Stimulated activated CD8-positive, alpha-beta memory T cell treated with anti-CD3 and anti-CD28 coated beads, Interleukin-15, amount 100 ng/mL, for 48 hours (primary cell): Measurements from ENCODE around the gene ADGRE1.
"Not testable (repeated sequence)": the region's sequence is repeated elsewhere in the genome, so short reads cannot be mapped to it uniquely, and the experiment has no call there.

Experiments used
- DNase-seq, 2 donors: peaks; one replicate each; pipeline ENCODE4 v3.0.0-alpha.2; 2020; ENCODE audit warnings: low read depth in 2 of 2

Gene ADGRE1

DNA sequence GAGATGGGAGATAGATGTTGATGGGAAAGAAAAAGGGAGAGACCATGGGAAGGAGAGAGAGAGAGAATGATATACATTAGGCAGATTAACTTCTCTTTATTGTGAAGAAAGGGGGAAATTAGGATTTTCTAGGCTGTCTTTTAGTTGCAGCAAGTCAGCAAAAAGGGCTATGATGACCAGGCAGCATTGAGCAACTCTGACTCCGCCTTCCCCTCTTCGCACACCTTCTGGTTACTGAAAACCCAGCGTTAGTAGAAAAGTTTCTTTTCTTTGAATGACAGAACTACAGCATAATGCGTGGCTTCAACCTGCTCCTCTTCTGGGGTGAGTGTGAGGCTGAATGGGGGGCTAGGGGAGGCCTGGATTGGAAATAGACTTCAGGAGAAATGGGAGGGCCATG lies at the start of gene ADGRE1:
Gene ADGRE1 (plus strand): TSS at position 264 of the 400 bp plus-strand sequence. CDS start 30 bp downstream, at position 294.
- DNase-seq: no peak

GRCh38 chr19:6838062-6838655 lies 49.2 kb upstream of the ADGRE1 start:
- DNase-seq: no peak

- no peak for DNase-seq
These were observed 44.3 kb upstream of the ADGRE1 start for GRCh38 chr19:6842871-6843607.

DNA sequence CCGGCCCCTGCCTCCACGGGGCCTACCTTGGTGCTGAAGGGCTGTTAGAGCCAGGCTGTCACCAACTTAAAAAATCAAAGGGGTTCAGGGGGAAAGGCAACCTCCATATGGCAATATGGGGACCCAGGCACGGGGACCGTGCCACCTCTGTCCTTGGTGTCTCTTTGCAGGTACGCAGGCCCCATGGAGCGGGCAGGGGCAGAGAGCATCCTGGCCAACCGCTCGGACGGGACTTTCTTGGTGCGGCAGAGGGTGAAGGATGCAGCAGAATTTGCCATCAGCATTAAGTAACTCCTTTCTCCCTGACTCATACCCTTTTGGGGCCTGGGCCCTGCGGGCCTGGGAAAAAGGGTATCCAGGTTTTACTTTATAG lies 39.6 kb upstream of the ADGRE1 start:
- no peak for DNase-seq

GRCh38 chr19:6848986-6849385 lies 38.4 kb upstream of the ADGRE1 start:
- DNase-seq: no peak

DNA sequence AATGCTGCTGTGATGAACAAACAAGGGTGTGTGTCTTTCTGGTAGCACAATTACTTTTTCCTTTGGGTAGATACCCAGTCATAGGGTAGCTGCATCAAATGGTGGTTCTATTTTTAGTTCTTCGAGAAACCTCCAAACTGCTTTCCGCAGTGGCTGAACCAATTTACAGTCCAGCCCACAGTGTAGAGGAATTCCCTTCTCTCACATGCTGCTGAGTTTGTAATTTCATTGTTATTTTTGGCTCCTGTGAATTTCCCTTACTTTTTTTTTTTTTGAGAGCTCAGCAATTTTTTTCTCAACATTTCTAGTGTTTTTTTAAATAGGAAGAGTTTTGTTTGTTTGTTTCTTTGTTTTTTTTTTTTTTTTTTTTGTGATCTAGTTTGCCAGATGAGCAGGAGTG lies 37.5 kb upstream of the ADGRE1 start:
- no peak for DNase-seq

DNA sequence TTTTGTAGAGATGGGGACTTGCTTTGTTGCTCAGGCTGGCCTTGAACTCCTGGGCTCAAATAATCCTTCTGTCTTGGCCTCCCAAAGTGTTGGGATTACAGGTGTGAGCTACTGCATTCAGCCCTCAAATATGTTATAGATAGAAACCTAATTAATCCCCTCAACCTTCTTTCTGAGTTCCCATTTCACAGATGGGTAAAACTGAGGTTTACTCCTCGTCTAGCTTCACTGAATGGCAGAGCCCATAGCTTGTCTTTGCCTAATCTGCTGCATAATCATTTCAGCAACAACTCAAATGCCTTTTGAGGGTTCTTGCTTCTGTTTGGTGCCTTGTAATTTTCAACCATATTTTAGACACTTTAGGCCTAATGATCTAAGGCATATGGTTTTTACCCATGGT lies 36.0 kb upstream of the ADGRE1 start:
- no peak for DNase-seq

GRCh38 chr19:6852001-6852400 lies 35.4 kb upstream of the ADGRE1 start:
- DNase-seq: no peak

- no peak for DNase-seq
These were observed 33.5 kb upstream of the ADGRE1 start for GRCh38 chr19:6853868-6854267.

- DNase-seq: no peak
These were observed 32.6 kb upstream of the ADGRE1 start for GRCh38 chr19:6854758-6855157.

GRCh38 chr19:6856749-6857372 lies 30.5 kb upstream of the ADGRE1 start:
- no peak for DNase-seq

GRCh38 chr19:6861683-6862286 lies 25.6 kb upstream of the ADGRE1 start:
- no peak for DNase-seq

DNA sequence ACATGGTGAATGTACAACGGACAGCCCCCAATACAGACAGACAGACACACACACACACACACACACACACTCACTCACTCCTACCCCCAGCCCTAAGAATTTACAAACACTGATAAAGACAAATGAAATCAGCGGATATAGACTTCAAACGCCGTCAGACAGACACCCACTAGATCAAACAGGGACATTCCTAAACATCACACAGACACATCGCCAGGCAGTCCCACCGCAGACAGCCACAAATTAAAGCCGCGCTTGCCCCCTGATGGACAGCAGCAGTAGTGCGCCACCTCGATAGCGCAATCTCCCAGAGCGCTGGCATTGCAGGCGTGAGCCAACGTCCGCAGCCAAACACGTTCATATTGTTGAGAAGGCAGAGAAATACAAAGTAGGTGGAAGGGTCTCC lies 24.7 kb upstream of the ADGRE1 start:
- DNase-seq: peak; percentile 82 to 83

DNA sequence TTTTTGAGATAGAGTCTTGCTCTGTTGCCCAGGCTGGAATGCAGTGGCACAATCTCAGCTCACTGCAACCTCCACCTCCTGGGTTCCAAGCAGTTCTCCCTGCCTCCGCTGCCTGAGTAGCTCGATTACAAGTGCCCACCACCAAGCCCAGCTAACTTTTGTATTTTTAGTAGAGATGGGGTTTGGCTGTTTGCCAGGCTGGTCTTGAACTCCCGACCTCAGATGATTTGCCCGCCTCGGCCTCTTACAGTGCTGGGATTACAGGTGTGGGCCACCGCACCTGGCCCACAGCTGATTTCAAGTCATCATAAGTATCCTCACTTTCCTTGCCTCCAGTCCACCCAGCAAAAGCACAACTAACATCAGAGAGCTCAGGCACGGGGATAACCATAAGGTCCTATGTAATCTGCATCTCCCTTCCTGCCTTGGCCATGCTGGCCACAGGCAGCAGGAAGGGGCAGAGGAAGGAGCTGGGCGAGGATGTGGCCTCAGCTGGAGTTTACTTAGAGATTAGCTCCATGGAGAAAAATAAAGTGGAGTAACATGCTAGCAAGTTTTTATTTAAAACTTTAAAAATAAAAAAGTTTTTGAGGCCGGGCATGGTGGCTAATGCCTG lies 22.9 kb upstream of the ADGRE1 start:
- DNase-seq: no peak

GRCh38 chr19:6865849-6866248 lies 21.5 kb upstream of the ADGRE1 start:
- no peak for DNase-seq

GRCh38 chr19:6866741-6867151 lies 20.6 kb upstream of the ADGRE1 start:
- no peak for DNase-seq

DNA sequence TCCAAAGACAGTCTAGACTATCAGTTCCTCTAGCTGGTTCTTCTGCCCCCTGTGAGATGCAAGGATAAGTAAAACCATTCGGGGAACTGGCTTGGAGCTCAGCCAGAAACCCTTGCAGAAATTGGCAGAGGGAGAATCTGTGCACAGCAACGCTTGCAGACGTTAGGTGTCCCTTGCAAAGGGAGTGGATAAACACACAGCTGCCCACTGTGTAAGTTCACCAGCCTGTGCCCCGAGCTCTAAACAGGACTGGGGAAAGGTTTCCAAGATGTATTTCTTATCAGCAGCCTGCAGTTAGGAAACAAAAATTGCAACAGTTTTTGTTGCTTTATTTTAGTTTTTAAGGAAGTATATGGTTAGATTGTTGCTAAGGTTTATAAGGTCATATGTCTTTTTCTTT lies 19.0 kb upstream of the ADGRE1 start:
- DNase-seq: no peak

DNA sequence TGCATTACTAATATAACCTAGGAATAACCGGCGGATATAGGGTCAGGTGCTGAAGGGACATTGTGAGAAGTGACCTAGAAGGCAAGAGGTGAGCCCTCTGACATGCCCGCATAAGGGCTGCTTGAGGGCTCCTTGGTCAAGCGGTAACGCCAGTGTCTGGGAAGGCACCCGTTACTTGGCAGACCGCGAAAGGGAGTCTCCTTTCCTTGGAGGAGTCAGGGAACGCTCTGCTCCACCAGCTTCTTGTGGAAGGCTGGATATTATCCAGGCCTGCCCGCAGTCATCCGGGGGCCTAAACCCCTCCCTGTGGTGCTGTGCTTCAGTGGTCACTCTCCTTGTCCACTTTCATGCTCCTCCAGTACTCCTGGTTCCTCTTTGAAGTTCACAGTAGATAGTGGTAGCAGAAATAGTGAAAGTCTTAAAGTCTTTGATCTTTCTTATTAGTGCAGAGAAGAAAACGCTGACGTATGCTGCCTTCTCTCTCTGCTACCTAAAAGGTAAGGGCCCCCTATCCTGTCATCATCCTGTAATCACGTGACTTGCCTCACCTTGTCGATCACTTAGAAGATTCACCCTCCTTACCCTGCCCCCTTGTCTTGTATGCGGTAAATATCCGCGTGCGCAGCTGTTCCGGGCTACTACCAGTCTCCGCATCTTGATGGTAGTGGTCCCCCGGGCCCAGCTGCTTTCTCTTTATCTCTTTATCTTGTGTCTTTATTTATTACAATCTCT lies 18.1 kb upstream of the ADGRE1 start:
- not testable (repeated sequence) for DNase-seq

DNA sequence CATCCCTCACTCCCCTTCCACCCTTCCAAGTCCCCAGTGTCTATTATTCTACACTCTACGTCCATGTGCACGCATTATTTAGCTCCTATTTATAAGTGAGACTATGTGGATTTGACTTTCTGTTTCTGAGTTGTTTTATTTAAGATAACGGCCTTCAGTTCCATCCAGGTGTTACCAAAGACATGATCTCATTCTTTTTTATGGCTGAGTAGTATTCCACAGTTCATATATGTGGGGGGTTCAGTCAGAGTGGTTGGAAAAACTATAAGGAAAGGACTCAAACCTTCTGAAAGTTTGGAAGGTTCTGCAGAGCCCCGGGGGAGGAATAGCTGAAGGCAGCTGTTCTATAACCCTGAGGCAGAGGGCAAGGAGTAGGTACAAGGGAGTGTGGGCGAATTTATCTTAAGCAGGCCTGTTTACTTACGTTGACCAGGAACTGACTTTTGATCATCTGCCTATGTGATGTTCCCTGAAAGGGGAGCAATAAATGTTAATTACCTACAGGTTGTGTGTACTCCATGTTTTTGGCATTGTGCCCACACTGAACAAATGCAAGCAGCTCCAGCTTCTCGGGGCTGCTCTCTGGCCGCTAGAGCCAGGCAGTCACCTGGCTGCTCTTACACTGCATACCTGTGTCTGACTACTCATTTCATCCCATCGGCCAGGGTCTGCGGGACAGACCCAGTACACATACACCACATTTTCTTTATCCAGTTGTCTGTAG lies 13.5 kb upstream of the ADGRE1 start:
- no peak for DNase-seq

GRCh38 chr19:6875218-6875617 lies 12.2 kb upstream of the ADGRE1 start:
- DNase-seq: no peak

- DNase-seq: no peak
These were observed 10.6 kb upstream of the ADGRE1 start for GRCh38 chr19:6876748-6877147.
